Upper lobe of right lung (tissue), 1 donor: ENCODE results near the gene TSPEAR. TPM values are rescaled to one million over a fixed set of nuclear protein-coding genes. Genes with fewer than 3 reads are reported as not detected.

Source experiments
- ATAC-seq: fragments of 200-7000 bp; cut with Tn5 transposase; one replicate; pipeline ENCODE4 v1.9.1; 2020; ENCODE audit warnings: mild to moderate bottlenecking, moderate library complexity
- DNase-seq: peaks from one replicate; pipeline ENCODE4 v3.0.0-alpha.2; 2020
- H3K27ac ChIP-seq: fragments of 200-600 bp; one replicate; pipeline ENCODE4 v1.8.0; 2022
- H3K27me3 ChIP-seq: fragments of 200-600 bp; one replicate; pipeline ENCODE4 v1.8.0; 2022; ENCODE audit warnings: mild to moderate bottlenecking
- H3K36me3 ChIP-seq: fragments of 200-600 bp; one replicate; pipeline ENCODE4 v1.8.0; 2022
- H3K4me1 ChIP-seq: fragments of 200-600 bp; one replicate; pipeline ENCODE4 v1.8.0; 2022
- H3K4me3 ChIP-seq: fragments of 200-600 bp; one replicate; pipeline ENCODE4 v1.8.0; 2022; ENCODE audit warnings: mild to moderate bottlenecking
- H3K9me3 ChIP-seq: fragments of 200-600 bp; one replicate; pipeline ENCODE4 v1.8.0; 2022
- CTCF ChIP-seq: fragments of 200-600 bp; IDR thresholded peaks from one replicate; pipeline ENCODE4 v1.8.0; 2022; ENCODE audit warnings: antibody characterized with exemption
- intact Hi-C: fragments of 100-400 bp; cut with DNase I; formaldehyde crosslinking; loops from one replicate; pipeline ENCODE4 v1.11.0; 2022
- total RNA-seq: library from RNA; stranded (reverse); fragmentation: NEBNext Ultra II Directional; extraction: Animal tissue kit (Norgen Biotek cat#: 25700); gene quantifications from one replicate; pipeline ENCODE4 v1.2.1, GENCODE V29; 2021
- donor health status: DM: no; HTN: yes; CAD: no; lungs with severe emphysema.

TSPEAR gene
- total RNA-seq, 1 donor from 2014 or later: 0.23 TPM

GRCh38 chr21:44618504-44618903 lies 92.9 kb downstream of the TSPEAR start:
- H3K27ac ChIP-seq: no peak overlapping the region
- DNase-seq (peak; percentile 64), ATAC-seq (peak; percentile 79)
- TF ChIP-seq CTCF: peak; percentile 23
- H3K27me3 ChIP-seq: no peaks in the 10 kb centered on the region
- no peaks in the 10 kb centered on the region for H3K36me3 ChIP-seq
- intact Hi-C loops: no loop called here
- H3K9me3 ChIP-seq: peaks cover 5% of the 10 kb centered on the region
- no peaks in the 10 kb centered on the region for H3K4me1 ChIP-seq
- H3K4me3 ChIP-seq: no peak overlapping the region

GRCh38 chr21:44617071-44617501 lies 94.3 kb downstream of the TSPEAR start:
- no peaks in the 10 kb centered on the region for H3K27me3 ChIP-seq
- H3K9me3 ChIP-seq: no peaks in the 10 kb centered on the region
- intact Hi-C loops: no loop called here
- ATAC-seq (no peak), DNase-seq (peak; percentile 51)
- H3K4me1 ChIP-seq: no peaks in the 10 kb centered on the region
- H3K27ac ChIP-seq: no peak overlapping the region
- no peak overlapping the region for H3K4me3 ChIP-seq
- H3K36me3 ChIP-seq: no peaks in the 10 kb centered on the region
- TF ChIP-seq CTCF: no peak

GRCh38 chr21:44616591-44616926 lies 94.8 kb downstream of the TSPEAR start:
- no peak overlapping the region for H3K27ac ChIP-seq
- TF ChIP-seq CTCF: no peak
- no peak overlapping the region for H3K4me3 ChIP-seq
- no peaks in the 10 kb centered on the region for H3K27me3 ChIP-seq
- intact Hi-C loops: no loop called here
- H3K9me3 ChIP-seq: no peaks in the 10 kb centered on the region
- no peaks in the 10 kb centered on the region for H3K4me1 ChIP-seq
- no peak for DNase-seq
- H3K36me3 ChIP-seq: no peaks in the 10 kb centered on the region
- no peak for ATAC-seq

GRCh38 chr21:44615911-44616590 lies 95.3 kb downstream of the TSPEAR start:
- Histone ChIP-seq H3K9me3 (no peaks in the 10 kb centered on the region), H3K27ac (no peak overlapping the region), H3K36me3 (no peaks in the 10 kb centered on the region), H3K27me3 (no peaks in the 10 kb centered on the region), H3K4me3 (no peak overlapping the region), H3K4me1 (no peaks in the 10 kb centered on the region)
- intact Hi-C loops: no loop called here
- ATAC-seq (no peak), DNase-seq (peak; percentile 54)
- TF ChIP-seq CTCF: no peak

GRCh38 chr21:44615466-44615865 lies 95.9 kb downstream of the TSPEAR start:
- intact Hi-C loops: no loop called here

More at GRCh38 chr21:44615466-44615865, 95.9 kb downstream of the TSPEAR start:
- no peak overlapping the region for H3K4me3 ChIP-seq
- ATAC-seq (no peak), DNase-seq (no peak)
- no peak for TF ChIP-seq CTCF
- no peaks in the 10 kb centered on the region for H3K36me3 ChIP-seq
- H3K27ac ChIP-seq: no peak overlapping the region
- H3K27me3 ChIP-seq: no peaks in the 10 kb centered on the region
- H3K9me3 ChIP-seq: peaks cover under 1% of the 10 kb centered on the region
- no peaks in the 10 kb centered on the region for H3K4me1 ChIP-seq
